ENCODE measurements around the gene RABGAP1. TPM values are rescaled to one million over a fixed set of nuclear protein-coding genes. Genes with fewer than 3 reads are reported as not detected.

Gene RABGAP1
- total and polyA plus RNA-seq, 7 donors = 15.5 to 57.9 (median 33.6) TPM

DNA sequence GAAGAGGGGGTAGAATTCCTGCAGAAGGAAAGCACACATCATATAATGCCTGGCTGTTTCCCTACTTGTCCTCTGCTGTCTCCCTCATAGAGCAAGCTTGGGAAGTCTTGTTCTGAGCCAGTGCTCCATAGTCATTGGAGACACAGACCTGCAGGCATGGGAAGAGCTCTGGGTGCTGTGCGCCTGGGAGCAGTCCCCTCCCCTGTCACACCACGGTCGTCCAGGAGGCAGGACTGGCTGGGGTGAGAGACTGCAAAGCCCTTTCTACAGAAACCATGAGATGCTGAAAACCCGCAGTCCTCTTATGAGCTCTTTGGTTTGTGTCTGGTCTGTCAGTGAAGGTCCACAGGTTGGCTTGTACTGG lies 157.3 kb downstream of the RABGAP1 start:
- H3K9me3 ChIP-seq = no peaks in the 10 kb centered on the region
- no peak for ATAC-seq
- TF ChIP-seq CTCF (IDR thresholded peaks at IDR 0.05) = no peak
- H3K4me1 ChIP-seq = no peaks in the 10 kb centered on the region
- H3K36me3 ChIP-seq (ENCODE audit: insufficient read depth in 1 of 2, low read depth in 1 of 2) = peaks cover 16 to 92% of the 10 kb centered on the region in 2 donors
- WGBS, 3 donors = 81 to 93% (median 88%) methylated on average over 4 of the region's 4 CpGs
- no peak overlapping the region for H3K27ac ChIP-seq
- intact Hi-C loops (cut with DNase I) = no loop called here
- DNase-seq = no peak
- H3K27me3 ChIP-seq (ENCODE audit: insufficient read depth in 3 of 3, low read length in 2 of 3) = no peaks in the 10 kb centered on the region
- no peak overlapping the region for H3K4me3 ChIP-seq

DNA sequence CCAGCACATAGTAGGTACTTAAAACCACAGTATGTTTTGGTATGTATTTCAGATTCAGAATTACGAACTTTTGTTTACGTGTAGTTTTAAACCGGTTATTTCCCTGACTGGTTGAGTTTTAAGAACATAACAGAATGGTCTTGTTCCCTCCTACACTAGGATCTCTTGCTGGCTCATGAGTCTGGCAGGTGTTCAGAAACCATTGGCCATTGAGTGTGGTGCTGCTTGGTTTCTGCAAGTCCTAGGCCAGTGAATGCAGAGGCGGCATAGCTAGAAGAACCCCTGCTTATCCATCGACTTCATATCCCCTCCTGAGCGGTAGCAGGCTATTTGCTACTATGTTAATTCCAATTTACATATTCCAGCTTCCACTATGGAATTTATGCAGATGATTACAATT lies 158.2 kb downstream of the RABGAP1 start:
- Histone ChIP-seq H3K4me1 (no peaks in the 10 kb centered on the region), H3K4me3 (no peak overlapping the region), H3K27me3 (ENCODE audit: insufficient read depth in 3 of 3, low read length in 2 of 3) (no peaks in the 10 kb centered on the region), H3K9me3 (no peaks in the 10 kb centered on the region), H3K27ac (no peak overlapping the region), H3K36me3 (ENCODE audit: insufficient read depth in 1 of 2, low read depth in 1 of 2) (peaks cover 13 to 91% of the 10 kb centered on the region in 2 donors)
- TF ChIP-seq CTCF (IDR thresholded peaks at IDR 0.05) = no peak
- 92 to 95% (median 94%) methylated on average over 6 of the region's 6 CpGs for WGBS, 3 donors
- intact Hi-C loops (cut with DNase I) = no loop called here
- no peak for DNase-seq
- ATAC-seq = no peak

DNA sequence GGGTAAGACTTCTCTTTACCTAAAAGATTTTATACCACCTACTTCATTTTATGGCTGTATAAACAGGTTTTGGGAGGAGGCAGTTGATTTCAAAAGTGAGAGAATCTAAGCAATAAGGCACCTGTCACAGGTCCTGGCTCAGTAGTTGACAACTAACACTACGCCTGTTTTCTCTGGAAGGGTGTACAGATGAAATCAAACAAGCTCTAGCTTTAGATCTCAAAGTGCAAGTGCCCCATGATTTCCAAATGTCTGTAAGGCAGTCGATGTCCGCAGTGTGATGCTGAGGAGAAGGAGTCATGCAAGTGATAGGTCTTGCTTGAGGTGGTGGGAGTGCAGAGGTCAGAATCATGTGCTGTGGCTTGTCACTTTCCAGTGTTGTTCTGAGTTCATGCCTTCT lies 158.7 kb downstream of the RABGAP1 start:
- Histone ChIP-seq H3K4me1 (no peaks in the 10 kb centered on the region), H3K27me3 (ENCODE audit: insufficient read depth in 3 of 3, low read length in 2 of 3) (no peaks in the 10 kb centered on the region), H3K27ac (no peak overlapping the region), H3K4me3 (no peak overlapping the region), H3K36me3 (ENCODE audit: insufficient read depth in 1 of 2, low read depth in 1 of 2) (peaks cover 13 to 91% of the 10 kb centered on the region in 2 donors), H3K9me3 (no peaks in the 10 kb centered on the region)
- TF ChIP-seq CTCF (IDR thresholded peaks at IDR 0.05) = no peak
- ATAC-seq (no peak), DNase-seq (no peak)
- 96% methylated on average over 3 of the region's 3 CpGs for WGBS, 3 donors
- intact Hi-C loops (cut with DNase I) = no loop called here

- 89 to 93% (median 91%) methylated on average over 3 of the region's 3 CpGs for WGBS, 3 donors
- Histone ChIP-seq H3K27me3 (ENCODE audit: insufficient read depth in 3 of 3, low read length in 2 of 3) (no peaks in the 10 kb centered on the region), H3K9me3 (no peaks in the 10 kb centered on the region), H3K4me1 (no peaks in the 10 kb centered on the region), H3K36me3 (ENCODE audit: insufficient read depth in 1 of 2, low read depth in 1 of 2) (peaks cover 9 to 82% of the 10 kb centered on the region in 2 donors), H3K27ac (no peak overlapping the region), H3K4me3 (no peak overlapping the region)
- ATAC-seq (no peak), DNase-seq (no peak)
- intact Hi-C loops (cut with DNase I) = no loop called here
- TF ChIP-seq CTCF (IDR thresholded peaks at IDR 0.05) = no peak
These were observed 161.7 kb downstream of the RABGAP1 start for GRCh38 chr9:123102375-123103113.

DNA sequence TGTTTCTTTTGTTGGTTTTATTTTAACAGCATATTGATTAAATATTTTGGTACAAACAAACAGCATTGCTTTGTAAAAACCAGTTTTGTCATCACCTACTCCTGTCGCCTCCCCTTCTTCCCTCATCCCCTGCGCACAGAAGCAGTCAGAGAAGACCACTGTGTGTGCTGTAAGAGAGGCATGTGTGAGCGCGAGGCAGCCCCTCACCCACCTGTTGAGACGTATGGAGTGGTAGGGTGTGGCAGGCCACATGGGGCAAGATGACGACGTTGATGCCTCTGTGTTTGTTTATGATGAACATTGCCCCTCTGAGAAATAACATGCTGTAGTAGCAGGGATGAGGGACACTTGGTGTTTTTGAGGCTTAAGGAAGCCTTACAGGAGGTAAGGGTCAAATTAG lies 164.0 kb downstream of the RABGAP1 start:
- DNase-seq (no peak), ATAC-seq (no peak)
- Histone ChIP-seq H3K4me1 (no peaks in the 10 kb centered on the region), H3K9me3 (no peaks in the 10 kb centered on the region), H3K36me3 (ENCODE audit: insufficient read depth in 1 of 2, low read depth in 1 of 2) (peaks cover 0 to 78% of the 10 kb centered on the region in 2 donors), H3K27me3 (ENCODE audit: insufficient read depth in 3 of 3, low read length in 2 of 3) (no peaks in the 10 kb centered on the region), H3K27ac (no peak overlapping the region), H3K4me3 (no peak overlapping the region)
- intact Hi-C loops (cut with DNase I) = loop anchor here in 1 of 2 donors (5.0 kb wide), 1 partner anchor 247 kb away; no protein-coding TSS in a partner anchor
- no peak for TF ChIP-seq CTCF (IDR thresholded peaks at IDR 0.05)
- 81 to 87% (median 85%) methylated on average over 7 of the region's 7 CpGs for WGBS, 3 donors
